ENCODE data around the gene PSTPIP1. TPM values are rescaled to one million over a fixed set of nuclear protein-coding genes. Genes with fewer than 3 reads are reported as not detected.

Gene PSTPIP1
- total and polyA plus RNA-seq, 7 donors = 0.97 to 2.2 (median 1.3) TPM

DNA sequence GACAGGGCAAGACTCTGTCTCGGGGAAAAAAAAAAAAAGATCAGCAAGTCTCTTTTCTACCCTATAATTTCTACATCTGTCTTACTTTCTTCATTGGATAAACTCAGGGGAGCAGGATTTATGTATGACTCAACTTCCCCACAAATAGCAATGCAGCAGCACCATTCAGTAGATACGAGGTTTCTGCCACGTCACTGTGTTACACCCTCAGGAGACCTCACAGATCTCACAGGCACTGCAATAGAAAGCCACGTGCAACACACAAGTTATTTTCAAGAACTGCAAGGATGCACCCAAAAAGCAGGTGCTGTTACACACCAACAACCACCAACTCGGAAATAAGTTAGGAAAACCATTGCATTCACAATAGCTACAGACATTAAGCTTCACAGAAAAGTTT lies 45.7 kb downstream of the PSTPIP1 start:
- peak overlapping the region; percentile 5 for H3K27ac ChIP-seq
- peaks cover 21% of the 10 kb centered on the region for H3K4me1 ChIP-seq
- peaks cover 2 to 55% of the 10 kb centered on the region in 2 donors for H3K36me3 ChIP-seq (ENCODE audit: insufficient read depth in 1 of 2, low read depth in 1 of 2)
- no peak for DNase-seq
- H3K4me3 ChIP-seq = no peak overlapping the region
- peak in 1 of 4 donors; percentile 37 for ATAC-seq
- 61 to 93% (median 65%) methylated on average over 5 of the region's 5 CpGs for WGBS, 3 donors
- intact Hi-C loops (cut with DNase I) = no loop called here
- H3K9me3 ChIP-seq = no peaks in the 10 kb centered on the region
- H3K27me3 ChIP-seq (ENCODE audit: insufficient read depth in 3 of 3, low read length in 2 of 3) = no peaks in the 10 kb centered on the region
- TF ChIP-seq, protein P1, sequence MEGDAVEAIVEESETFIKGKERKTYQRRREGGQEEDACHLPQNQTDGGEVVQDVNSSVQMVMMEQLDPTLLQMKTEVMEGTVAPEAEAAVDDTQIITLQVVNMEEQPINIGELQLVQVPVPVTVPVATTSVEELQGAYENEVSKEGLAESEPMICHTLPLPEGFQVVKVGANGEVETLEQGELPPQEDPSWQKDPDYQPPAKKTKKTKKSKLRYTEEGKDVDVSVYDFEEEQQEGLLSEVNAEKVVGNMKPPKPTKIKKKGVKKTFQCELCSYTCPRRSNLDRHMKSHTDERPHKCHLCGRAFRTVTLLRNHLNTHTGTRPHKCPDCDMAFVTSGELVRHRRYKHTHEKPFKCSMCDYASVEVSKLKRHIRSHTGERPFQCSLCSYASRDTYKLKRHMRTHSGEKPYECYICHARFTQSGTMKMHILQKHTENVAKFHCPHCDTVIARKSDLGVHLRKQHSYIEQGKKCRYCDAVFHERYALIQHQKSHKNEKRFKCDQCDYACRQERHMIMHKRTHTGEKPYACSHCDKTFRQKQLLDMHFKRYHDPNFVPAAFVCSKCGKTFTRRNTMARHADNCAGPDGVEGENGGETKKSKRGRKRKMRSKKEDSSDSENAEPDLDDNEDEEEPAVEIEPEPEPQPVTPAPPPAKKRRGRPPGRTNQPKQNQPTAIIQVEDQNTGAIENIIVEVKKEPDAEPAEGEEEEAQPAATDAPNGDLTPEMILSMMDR (IDR thresholded peaks at IDR 0.05) = no peak

DNA sequence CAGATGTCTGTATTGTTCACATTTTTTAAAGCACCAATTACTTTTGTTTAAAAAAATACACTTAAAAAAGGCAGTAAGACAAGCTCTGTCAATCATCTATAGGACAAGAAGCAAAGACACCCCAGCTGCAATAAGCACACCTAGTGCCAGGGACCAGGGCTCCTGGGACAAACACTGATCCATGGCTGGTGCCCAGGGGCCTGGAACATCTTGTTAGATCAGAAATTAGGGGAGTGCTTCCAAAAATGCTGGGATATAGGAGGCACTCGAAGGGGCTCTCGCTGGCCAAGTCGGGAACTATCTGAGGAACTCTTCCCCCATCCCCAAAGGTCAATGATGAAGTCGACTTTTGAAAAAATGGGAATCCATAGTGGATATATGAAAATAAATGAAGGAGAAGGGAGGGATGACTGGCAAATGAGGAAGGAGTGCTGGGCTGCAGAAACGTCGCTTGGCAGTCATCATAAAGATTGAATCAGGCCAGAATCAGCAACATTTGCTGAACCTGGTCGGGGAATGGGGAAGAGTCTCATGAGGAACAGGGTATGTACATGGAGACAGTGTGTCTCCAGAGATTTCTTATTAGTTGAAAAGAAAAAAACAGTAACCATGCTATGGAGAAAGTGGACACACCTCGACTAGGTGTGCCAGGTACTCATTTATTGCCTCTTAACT lies 47.5 kb downstream of the PSTPIP1 start:
- DNase-seq (no peak), ATAC-seq (no peak)
- no peaks in the 10 kb centered on the region for H3K9me3 ChIP-seq
- peaks cover 2 to 63% of the 10 kb centered on the region in 2 donors for H3K36me3 ChIP-seq (ENCODE audit: insufficient read depth in 1 of 2, low read depth in 1 of 2)
- H3K4me3 ChIP-seq = no peak overlapping the region
- 70 to 82% (median 77%) methylated on average over 8 of the region's 8 CpGs for WGBS, 3 donors
- H3K4me1 ChIP-seq = peaks cover 33% of the 10 kb centered on the region
- intact Hi-C loops (cut with DNase I) = no loop called here
- H3K27me3 ChIP-seq (ENCODE audit: insufficient read depth in 3 of 3, low read length in 2 of 3) = no peaks in the 10 kb centered on the region
- TF ChIP-seq, protein P1 (IDR thresholded peaks at IDR 0.05) = no peak
- peak overlapping the region; percentile 81 for H3K27ac ChIP-seq

DNA sequence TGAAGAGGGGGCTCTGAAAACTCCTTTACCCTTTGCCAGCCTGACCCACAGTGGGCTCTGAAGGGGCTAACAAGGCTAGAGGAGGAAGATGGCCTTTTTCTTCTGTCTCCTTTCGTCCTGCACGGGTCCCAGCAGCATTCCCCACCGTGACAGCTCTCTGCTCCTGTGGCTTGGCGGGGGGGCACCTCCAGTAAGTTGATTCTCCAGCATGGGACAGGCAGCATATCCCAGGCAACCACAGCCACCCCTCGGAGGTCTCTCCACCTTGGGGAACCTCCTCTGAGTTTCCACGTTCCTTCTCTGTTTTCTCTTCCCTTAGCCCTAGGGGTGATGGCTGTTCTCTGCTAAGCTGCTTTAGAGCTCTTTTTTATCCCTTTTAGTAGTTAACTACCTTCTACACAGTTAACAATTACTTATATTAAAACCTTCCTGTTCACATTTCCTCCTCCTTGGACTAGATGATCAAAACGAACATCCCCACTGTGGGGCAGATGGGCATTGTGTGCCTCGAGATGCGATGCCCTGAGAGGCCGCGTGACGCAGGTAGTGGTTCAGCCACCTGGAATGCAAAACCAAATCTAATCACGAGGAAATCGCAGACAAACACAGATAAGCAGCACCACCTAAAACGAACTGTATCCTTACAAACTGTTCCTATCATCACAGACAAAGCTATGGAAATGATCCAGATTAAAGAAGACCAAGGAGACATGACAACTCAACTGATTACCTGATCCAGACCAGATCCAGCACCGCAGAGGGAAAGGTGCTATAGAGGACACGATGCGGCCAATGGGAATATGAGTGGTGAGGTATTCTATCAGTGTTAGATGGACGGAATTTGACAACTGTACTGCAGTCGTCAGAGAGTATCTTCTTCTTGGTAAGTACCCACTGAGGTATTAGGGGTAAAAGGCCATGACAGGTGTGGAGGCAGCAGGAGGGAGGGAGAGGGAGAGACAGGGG lies 48.3 kb downstream of the PSTPIP1 start:
- Histone ChIP-seq H3K4me1 (peaks cover 33% of the 10 kb centered on the region), H3K4me3 (no peak overlapping the region), H3K9me3 (no peaks in the 10 kb centered on the region), H3K27ac (peak overlapping the region; percentile 81), H3K27me3 (ENCODE audit: insufficient read depth in 3 of 3, low read length in 2 of 3) (no peaks in the 10 kb centered on the region), H3K36me3 (ENCODE audit: insufficient read depth in 1 of 2, low read depth in 1 of 2) (peaks cover 2 to 70% of the 10 kb centered on the region in 2 donors)
- ATAC-seq (peak in 1 of 4 donors; percentile 23), DNase-seq (no peak)
- TF ChIP-seq, protein P1 (IDR thresholded peaks at IDR 0.05) = no peak
- intact Hi-C loops (cut with DNase I) = no loop called here
- 78 to 84% (median 78%) methylated on average over 20 of the region's 20 CpGs for WGBS, 3 donors

DNA sequence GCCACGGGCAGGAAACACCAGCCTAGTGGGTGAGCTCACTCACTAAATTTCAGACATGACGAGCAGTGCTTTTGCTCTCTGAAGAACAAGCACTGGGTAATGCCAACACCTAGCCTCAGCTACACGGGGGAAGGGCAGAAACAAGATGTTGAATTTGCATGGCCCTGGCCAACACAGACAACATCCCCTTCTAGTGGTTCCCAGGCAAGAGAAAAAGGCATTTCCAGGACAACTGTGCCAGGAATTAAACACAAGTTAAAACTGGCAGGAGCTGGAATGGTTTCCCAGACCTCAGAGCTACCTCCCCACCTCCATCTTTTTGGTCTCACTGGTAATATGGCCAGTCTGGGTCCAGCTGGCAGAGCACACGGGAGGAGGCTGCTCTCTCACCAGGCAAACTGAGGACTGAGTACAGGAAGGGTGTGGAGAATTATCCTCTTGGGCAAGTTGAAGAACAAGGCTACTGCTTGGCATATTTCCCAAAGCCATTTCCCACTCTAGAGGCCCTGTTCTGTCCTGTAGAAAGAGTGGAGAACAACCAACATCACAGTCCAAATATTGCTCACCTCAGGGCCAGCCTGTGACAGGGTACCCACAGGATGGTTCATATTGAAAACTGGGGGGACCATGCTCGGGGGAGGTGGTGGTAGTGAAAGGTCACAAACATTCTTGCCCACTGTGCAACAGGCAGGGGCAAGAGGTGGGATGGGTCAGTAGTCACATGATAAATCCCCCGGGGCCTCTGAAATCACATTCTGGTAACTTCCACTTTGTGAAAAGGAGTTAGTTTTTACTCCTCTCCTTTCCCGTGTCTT lies 49.5 kb downstream of the PSTPIP1 start:
- intact Hi-C loops (cut with DNase I) = loop anchor here in 1 of 2 donors (2.0 to 5.0 kb wide), 2 partner anchors 16 to 38 kb away; no protein-coding TSS in a partner anchor
- Histone ChIP-seq H3K4me1 (peaks cover 32% of the 10 kb centered on the region), H3K4me3 (no peak overlapping the region), H3K9me3 (no peaks in the 10 kb centered on the region), H3K36me3 (ENCODE audit: insufficient read depth in 1 of 2, low read depth in 1 of 2) (peaks cover 2 to 81% of the 10 kb centered on the region in 2 donors), H3K27me3 (ENCODE audit: insufficient read depth in 3 of 3, low read length in 2 of 3) (no peaks in the 10 kb centered on the region), H3K27ac (peak overlapping the region; percentile 81)
- DNase-seq = no peak
- TF ChIP-seq, protein P1 (IDR thresholded peaks at IDR 0.05) = no peak
- ATAC-seq = peak; percentile 60 to 90 (median 68)
- WGBS, 3 donors = 52 to 67% (median 56%) methylated on average over 7 of the region's 7 CpGs

All from psoas muscle (tissue), 8 donors.